NB4 (cell line): Measurements from ENCODE around the gene PAEP.

Experiments
- CTCF ChIP-seq: IDR thresholded peaks from one replicate; pipeline ENCODE4 v1.5.1; 2012; ENCODE audit warnings: low read depth, low read length
- MAX ChIP-seq: IDR thresholded peaks from 2 replicates; pipeline ENCODE4 v1.6.1; 2011; ENCODE audit warnings: low read depth, low read length

- TF ChIP-seq CTCF, result no peak
- no peak for TF ChIP-seq MAX
Observed at GRCh38 chr9:135606885-135607259, 45.3 kb downstream of the PAEP start.
